Measurements from ENCODE around the gene PDE8B.

Gene PDE8B

GRCh38 chr5:77292026-77292757 lies 81.7 kb downstream of the PDE8B start:
- DNase-seq (ENCODE audit: low spot score): no peak
- no peak for FAIRE-seq

DNA sequence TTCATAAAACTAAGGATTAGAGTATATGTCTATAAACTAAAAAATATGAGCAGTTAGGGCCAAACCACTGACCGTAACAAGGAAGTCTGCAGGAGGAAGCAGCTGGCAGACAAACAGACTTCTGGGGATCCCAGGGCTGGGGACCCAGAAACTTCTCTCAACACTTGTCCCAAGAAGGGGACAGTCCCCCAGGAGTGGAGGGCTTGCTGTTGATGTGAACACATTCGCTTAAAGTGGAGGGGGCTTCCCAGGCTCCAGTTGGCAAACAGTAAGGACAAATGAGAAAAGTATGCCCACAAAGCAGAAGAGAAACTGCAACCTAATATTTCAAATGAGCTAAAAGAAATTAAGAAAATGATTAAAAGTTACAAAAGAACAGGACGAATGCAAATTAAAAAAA lies 83.7 kb downstream of the PDE8B start:
- no peak for DNase-seq (ENCODE audit: low spot score)
- FAIRE-seq: no peak

GRCh38 chr5:77295863-77296378 lies 85.4 kb downstream of the PDE8B start:
- FAIRE-seq (no peak), DNase-seq (ENCODE audit: low spot score) (no peak)

DNA sequence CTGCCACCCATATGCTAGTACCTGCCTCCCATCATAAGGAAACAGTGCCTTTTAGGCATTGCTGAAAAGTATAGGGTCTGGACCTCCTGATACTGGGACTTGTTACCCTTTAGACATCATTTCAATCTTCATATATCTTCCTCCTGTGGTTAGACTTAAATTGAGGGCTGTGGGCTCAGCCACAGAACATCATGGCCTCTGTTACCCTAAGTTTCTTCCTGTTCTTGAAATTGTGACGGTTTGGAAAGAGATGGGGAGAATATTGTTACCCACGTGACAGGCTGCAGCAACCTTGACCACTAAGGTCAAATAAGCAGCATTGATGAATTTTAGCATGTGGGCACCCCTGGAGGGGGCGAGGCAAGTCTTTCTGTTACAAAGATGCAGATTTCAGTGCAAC lies 87.7 kb downstream of the PDE8B start:
- FAIRE-seq (no peak), DNase-seq (ENCODE audit: low spot score) (no peak)

DNA sequence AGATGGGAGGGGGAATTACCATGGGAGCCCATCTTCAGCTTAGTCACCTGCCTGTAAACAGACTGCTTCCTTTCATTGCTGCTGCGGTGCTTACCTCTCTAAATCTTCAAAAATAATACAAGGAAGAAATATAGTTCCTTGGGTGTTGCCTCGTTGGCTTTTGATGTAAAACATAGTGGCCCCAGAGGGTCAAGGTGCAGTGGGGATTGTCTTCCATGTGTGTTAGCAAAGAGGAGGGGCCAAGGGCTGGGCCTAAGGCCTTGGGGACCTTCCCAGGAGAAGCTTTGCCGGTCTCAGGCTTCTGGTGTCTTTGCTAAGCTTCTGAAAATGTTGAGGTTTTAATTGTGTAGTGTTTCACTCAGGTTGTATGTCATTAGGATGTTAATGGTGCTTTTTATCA lies 90.0 kb downstream of the PDE8B start:
- no peak for FAIRE-seq
- DNase-seq (ENCODE audit: low spot score): no peak

DNA sequence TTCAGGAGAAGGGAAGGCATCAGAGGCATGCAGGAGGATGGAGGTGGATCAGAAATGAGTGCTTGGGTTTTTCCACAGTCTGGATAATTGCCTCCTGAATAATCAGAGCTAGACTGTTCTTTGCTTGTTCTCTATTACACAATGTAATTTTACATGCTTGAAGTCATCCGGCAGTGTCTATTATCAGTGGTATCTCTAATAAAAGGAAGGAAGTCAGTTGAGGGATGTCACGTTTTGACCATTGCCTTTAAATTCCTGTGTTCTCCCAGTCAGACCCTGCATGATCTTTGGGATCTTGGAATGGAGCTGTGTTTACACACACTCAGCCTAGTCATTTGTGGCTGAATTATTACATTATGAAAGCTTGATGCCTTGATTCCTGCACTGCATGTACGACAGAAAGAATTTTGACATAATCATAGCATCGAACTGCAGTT lies 91.0 kb downstream of the PDE8B start:
- DNase-seq (ENCODE audit: low spot score) (no peak), FAIRE-seq (no peak)

DNA sequence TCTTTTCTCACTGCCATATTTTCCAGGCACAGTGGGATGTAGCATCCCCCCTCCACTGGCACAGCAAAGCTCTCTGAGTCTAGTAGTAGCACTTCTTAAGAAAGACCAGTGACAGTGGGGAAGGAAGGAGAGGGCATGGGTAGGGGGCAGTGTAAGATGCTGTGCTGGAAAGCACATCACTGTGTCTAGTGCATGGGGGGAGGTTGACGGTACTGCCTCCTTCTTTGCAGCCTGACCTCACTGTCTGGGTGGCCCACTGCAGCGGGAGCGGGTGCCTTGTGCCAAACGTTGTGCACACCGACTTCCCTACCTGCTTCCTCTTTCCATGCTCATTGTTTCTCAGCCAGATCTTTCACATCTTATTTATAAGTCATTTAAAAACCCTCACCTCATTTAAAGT lies 91.8 kb downstream of the PDE8B start:
- DNase-seq (ENCODE audit: low spot score): no peak
- no peak for FAIRE-seq

DNA sequence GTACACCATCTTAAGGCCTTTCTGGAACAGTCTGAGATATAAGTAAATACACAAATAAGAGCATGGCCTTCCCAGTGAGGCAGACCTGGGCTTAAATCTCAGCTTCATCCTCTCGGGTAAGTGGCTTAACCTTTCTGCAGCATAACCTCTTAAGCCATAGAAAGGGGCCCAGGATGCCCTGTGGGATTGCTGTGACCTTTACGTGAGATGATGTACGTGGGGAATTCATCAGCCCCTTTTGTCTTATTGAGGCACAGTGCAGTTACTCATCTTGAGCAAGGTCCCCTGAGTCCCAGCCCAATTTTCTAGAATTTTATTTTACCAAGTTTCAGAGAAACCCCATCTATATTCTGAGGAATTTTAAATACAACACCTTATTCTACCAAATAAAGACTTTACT lies 92.2 kb downstream of the PDE8B start:
- no peak for DNase-seq (ENCODE audit: low spot score)
- no peak for FAIRE-seq

- DNase-seq (ENCODE audit: low spot score) (no peak), FAIRE-seq (no peak)
These were observed 93.9 kb downstream of the PDE8B start for GRCh38 chr5:77304388-77304787.

GRCh38 chr5:77305222-77305846 lies 94.9 kb downstream of the PDE8B start:
- DNase-seq (ENCODE audit: low spot score) (no peak), FAIRE-seq (no peak)

DNA sequence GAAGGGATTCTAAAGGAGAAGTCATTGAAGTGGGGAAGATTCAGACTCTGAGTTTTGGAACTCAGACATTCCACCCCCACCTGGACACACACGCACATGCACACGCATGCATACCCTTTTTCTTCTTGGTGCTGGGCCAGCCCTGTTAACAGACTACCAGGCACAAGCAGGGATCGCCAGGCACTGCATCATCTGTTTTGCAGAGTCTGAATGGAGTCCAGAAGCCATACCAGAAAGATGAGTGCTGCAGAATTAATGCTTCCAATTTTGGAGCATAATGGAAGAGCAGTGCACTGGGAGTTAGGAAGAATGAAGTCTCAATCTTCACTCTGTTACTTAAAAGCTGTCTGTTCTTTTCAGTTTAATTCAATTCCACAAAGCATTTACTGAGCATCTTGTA lies 95.5 kb downstream of the PDE8B start:
- DNase-seq (ENCODE audit: low spot score) (no peak), FAIRE-seq (no peak)

DNA sequence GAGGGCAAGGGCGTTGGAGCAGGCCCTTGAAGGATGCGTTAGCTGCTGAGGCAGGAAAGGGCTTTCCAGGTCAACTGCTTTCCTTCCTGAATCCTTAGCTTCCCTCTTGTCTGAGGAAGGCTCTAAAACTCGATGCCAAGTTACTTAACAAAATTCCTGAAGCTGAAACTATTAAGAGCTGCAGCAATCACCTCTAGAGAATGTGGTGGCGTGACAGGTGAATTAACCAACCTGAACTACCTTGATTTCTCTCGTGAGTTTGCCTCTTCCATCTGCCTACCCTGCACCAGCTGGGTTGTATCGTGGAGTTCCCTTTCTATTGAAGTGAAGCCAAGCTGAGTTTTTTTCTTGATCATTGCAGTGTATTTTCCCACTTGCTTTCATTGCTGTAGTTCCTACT lies 96.1 kb downstream of the PDE8B start:
- DNase-seq (ENCODE audit: low spot score): no peak
- no peak for FAIRE-seq

- DNase-seq (ENCODE audit: low spot score) (no peak), FAIRE-seq (no peak)
These were observed 97.9 kb downstream of the PDE8B start for GRCh38 chr5:77308154-77308960.

DNA sequence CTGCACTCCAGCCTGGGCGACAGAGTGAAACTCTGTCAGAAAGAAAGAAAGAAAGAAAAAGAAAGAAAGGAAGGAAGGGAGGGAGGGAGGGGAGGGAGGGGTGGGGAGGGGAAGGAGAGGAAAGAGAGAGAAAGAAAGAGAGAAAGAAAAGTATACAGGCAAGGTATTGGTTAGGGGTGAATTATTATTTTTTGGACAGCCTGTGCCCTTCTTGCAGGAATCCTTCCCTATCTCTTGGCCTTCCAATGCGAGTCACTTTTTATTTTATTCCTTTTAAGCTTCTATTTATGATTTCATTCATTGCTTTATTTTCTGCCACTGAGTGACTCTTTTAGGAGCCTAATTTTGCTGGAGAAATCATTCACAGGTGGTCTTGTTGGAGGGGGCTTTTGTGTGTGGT lies 98.7 kb downstream of the PDE8B start:
- DNase-seq (ENCODE audit: low spot score): no peak
- FAIRE-seq: no peak

GRCh38 chr5:77310494-77311213 lies 100.2 kb downstream of the PDE8B start:
- no peak for DNase-seq (ENCODE audit: low spot score)
- no peak for FAIRE-seq

DNA sequence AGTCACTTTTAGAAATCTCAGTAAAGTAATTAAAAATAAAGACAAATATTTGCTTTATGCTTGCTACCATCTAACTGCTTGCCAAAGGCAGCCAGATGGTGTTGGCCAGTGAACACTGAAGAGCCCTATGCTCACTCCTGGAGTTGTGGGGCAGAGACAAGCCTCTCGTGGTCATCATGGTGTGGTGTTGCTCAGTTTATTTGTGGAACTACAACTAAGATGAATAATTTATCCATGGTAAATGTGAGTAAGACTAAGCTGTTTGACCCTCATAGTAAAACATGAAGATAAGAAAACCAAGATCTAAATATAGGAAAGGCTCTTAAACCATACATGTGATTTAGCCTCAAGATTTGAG lies 100.7 kb downstream of the PDE8B start:
- DNase-seq (ENCODE audit: low spot score): no peak

DNA sequence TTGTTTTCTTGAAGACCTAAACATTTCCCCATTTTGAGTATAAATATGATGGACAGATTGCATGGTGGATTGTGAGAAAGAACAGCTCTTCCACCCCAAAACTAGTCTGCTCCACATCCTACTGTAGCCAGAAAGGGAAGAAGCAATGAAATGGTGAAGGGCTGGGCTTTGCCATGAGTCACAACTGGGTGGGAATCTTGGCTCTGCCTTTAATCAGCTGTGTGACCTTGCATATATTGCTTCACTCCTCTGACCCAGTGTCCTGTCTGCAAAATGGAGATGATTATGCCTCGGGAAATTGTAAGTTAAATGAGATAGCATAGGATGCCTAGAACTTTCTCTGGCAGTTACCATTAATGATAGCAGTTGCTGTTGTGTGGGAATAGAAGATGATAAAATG lies 101.9 kb downstream of the PDE8B start:
- DNase-seq (ENCODE audit: low spot score): no peak
- no peak for FAIRE-seq

More for the DNA sequence above, 100.7 kb downstream of the PDE8B start:
- FAIRE-seq: no peak

- FAIRE-seq: no peak
- DNase-seq (ENCODE audit: low spot score): no peak
These were observed 106.6 kb downstream of the PDE8B start for GRCh38 chr5:77316871-77317661.

- DNase-seq (ENCODE audit: low spot score) (no peak), FAIRE-seq (no peak)
These were observed 107.6 kb downstream of the PDE8B start for GRCh38 chr5:77318060-77318459.

GRCh38 chr5:77319117-77319804 lies 108.8 kb downstream of the PDE8B start:
- DNase-seq (ENCODE audit: low spot score) (no peak), FAIRE-seq (no peak)
